ENCODE data around the gene NOP10.
"Not testable (repeated sequence)": the region's sequence is repeated elsewhere in the genome, so short reads cannot be mapped to it uniquely, and the experiment has no call there.

Gene NOP10

GRCh38 chr15:34342737-34343575 lies at the start of gene NOP10, which contains the start of gene NUTM1:
NOP10 (minus strand) TSS chr15:34343136; CDS start chr15:34343073, 63 bp downstream.
NUTM1 (plus strand) TSS chr15:34343315; CDS start chr15:34343697, 382 bp downstream.
- TF ChIP-seq CTCF (IDR thresholded peaks at IDR 0.05; ENCODE audit: borderline replicate concordance, insufficient read depth, low read depth, low read length) = peak; percentile 86
- peak within 1 kb of the TSS; percentile 63 for H3K4me3 ChIP-seq (ENCODE audit: low read depth, low read length)

- H3K4me3 ChIP-seq (ENCODE audit: low read depth, low read length) = not testable (repeated sequence)
Observed at GRCh38 chr15:34389594-34390086, 46.7 kb upstream of the NOP10 start.

- not testable (repeated sequence) for H3K4me3 ChIP-seq (ENCODE audit: low read depth, low read length)
Observed at GRCh38 chr15:34381829-34382521, 39.0 kb upstream of the NOP10 start.

- H3K4me3 ChIP-seq (ENCODE audit: low read depth, low read length) = not testable (repeated sequence)
Observed at GRCh38 chr15:34380491-34380890, 37.6 kb upstream of the NOP10 start.

GRCh38 chr15:34376856-34377255 lies 33.9 kb upstream of the NOP10 start:
- H3K4me3 ChIP-seq (ENCODE audit: low read depth, low read length) = no peak overlapping the region
- TF ChIP-seq CTCF (IDR thresholded peaks at IDR 0.05; ENCODE audit: borderline replicate concordance, insufficient read depth, low read depth, low read length) = no peak

GRCh38 chr15:34375541-34375940 lies 32.6 kb upstream of the NOP10 start:
- H3K4me3 ChIP-seq (ENCODE audit: low read depth, low read length) = not testable (repeated sequence)

GRCh38 chr15:34374816-34375215 lies 31.9 kb upstream of the NOP10 start:
- no peak for TF ChIP-seq CTCF (IDR thresholded peaks at IDR 0.05; ENCODE audit: borderline replicate concordance, insufficient read depth, low read depth, low read length)
- no peak overlapping the region for H3K4me3 ChIP-seq (ENCODE audit: low read depth, low read length)

GRCh38 chr15:34373951-34374350 lies 31.0 kb upstream of the NOP10 start:
- no peak overlapping the region for H3K4me3 ChIP-seq (ENCODE audit: low read depth, low read length)
- TF ChIP-seq CTCF (IDR thresholded peaks at IDR 0.05; ENCODE audit: borderline replicate concordance, insufficient read depth, low read depth, low read length) = no peak

GRCh38 chr15:34370643-34371042 lies 27.7 kb upstream of the NOP10 start:
- no peak for TF ChIP-seq CTCF (IDR thresholded peaks at IDR 0.05; ENCODE audit: borderline replicate concordance, insufficient read depth, low read depth, low read length)
- H3K4me3 ChIP-seq (ENCODE audit: low read depth, low read length) = no peak overlapping the region
